ENCODE data around the gene TDRD12. TPM values are rescaled to one million over a fixed set of nuclear protein-coding genes. Genes with fewer than 3 reads are reported as not detected.
A peak's percentile ranks its signal among the peaks of the same experiment; 100 is the strongest.

TDRD12 gene
- total RNA-seq, 2 experiments from 2014 or later = 0.14 to 0.22 TPM

GRCh38 chr19:32720216-32720935 is 809 bp downstream of the TDRD12 start:
- no peak for ATAC-seq (ENCODE audit: poor library complexity)
- TF ChIP-seq CTCF (IDR thresholded peaks at IDR 0.05) = no peak
- H3K27me3 Mint-ChIP-seq = no peaks in the 10 kb centered on the region

GRCh38 chr19:32720936-32721250 is 1.3 kb downstream of the TDRD12 start:
- Histone ChIP-seq H3K27ac (ENCODE audit: low read depth in 1 of 2, low read length in 2 of 2) (no peak overlapping the region), H3K36me3 (ENCODE audit: insufficient read depth, low read length) (no peaks in the 10 kb centered on the region), H3K4me3 (ENCODE audit: low read length) (no peak overlapping the region), H3K27me3 (ENCODE audit: control insufficient read depth in 1 of 2, insufficient read depth in 2 of 2, low read length in 2 of 2) (no peaks in the 10 kb centered on the region), H3K9me3 (ENCODE audit: control insufficient read depth in 1 of 2, insufficient read depth in 1 of 2, low read length in 2 of 2) (peaks cover 0 to 10% of the 10 kb centered on the region in 2 experiments), H3K4me1 (ENCODE audit: insufficient read depth, low read length) (no peaks in the 10 kb centered on the region)
- Mint-ChIP-seq H3K27ac (no peak overlapping the region), H3K9me3 (no peaks in the 10 kb centered on the region), H3K36me3 (ENCODE audit: low read depth) (no peaks in the 10 kb centered on the region), H3K27me3 (no peaks in the 10 kb centered on the region), H3K4me1 (ENCODE audit: low read depth) (no peaks in the 10 kb centered on the region), H3K4me3 (no peak overlapping the region)
- intact Hi-C loops (cut with DNase I, micrococcal nuclease) = no loop called here
- CTCF ChIA-PET = no interaction called here
- no peak for TF ChIP-seq CTCF (IDR thresholded peaks at IDR 0.05)
- no peak for ATAC-seq (ENCODE audit: poor library complexity)
- DNase-seq = peak in 1 of 14 experiments; percentile 15
- POLR2A ChIA-PET = no interaction called here

More at GRCh38 chr19:32720216-32720935, 809 bp downstream of the TDRD12 start:
- Histone ChIP-seq H3K9me3 (ENCODE audit: control insufficient read depth in 1 of 2, insufficient read depth in 1 of 2, low read length in 2 of 2) (peaks cover 0 to 10% of the 10 kb centered on the region in 2 experiments), H3K27ac (ENCODE audit: low read depth in 1 of 2, low read length in 2 of 2) (no peak overlapping the region), H3K36me3 (ENCODE audit: insufficient read depth, low read length) (no peaks in the 10 kb centered on the region), H3K4me1 (ENCODE audit: insufficient read depth, low read length) (no peaks in the 10 kb centered on the region), H3K4me3 (ENCODE audit: low read length) (no peak overlapping the region), H3K27me3 (ENCODE audit: control insufficient read depth in 1 of 2, insufficient read depth in 2 of 2, low read length in 2 of 2) (no peaks in the 10 kb centered on the region)
- DNase-seq = peak in 2 of 14 experiments; percentile 1 to 12
- Mint-ChIP-seq H3K36me3 (ENCODE audit: low read depth) (peaks cover under 1% of the 10 kb centered on the region), H3K4me1 (ENCODE audit: low read depth) (no peaks in the 10 kb centered on the region), H3K27ac (no peak overlapping the region), H3K4me3 (no peak overlapping the region), H3K9me3 (no peaks in the 10 kb centered on the region)
- intact Hi-C loops (cut with DNase I, micrococcal nuclease) = no loop called here
- CTCF ChIA-PET = no interaction called here
- POLR2A ChIA-PET = no interaction called here

GRCh38 chr19:32735936-32736335 is 16.4 kb downstream of the TDRD12 start:
- H3K36me3 ChIP-seq (ENCODE audit: insufficient read depth, low read length) = no peaks in the 10 kb centered on the region
- H3K4me1 ChIP-seq (ENCODE audit: insufficient read depth, low read length) = no peaks in the 10 kb centered on the region
- TF ChIP-seq CTCF (IDR thresholded peaks at IDR 0.05) = no peak
- no peaks in the 10 kb centered on the region for H3K9me3 Mint-ChIP-seq
- H3K27ac ChIP-seq (ENCODE audit: low read depth in 1 of 2, low read length in 2 of 2) = no peak overlapping the region
- ATAC-seq (ENCODE audit: poor library complexity) (no peak), DNase-seq (no peak)
- H3K4me1 Mint-ChIP-seq (ENCODE audit: low read depth) = no peaks in the 10 kb centered on the region
- no peaks in the 10 kb centered on the region for H3K36me3 Mint-ChIP-seq (ENCODE audit: low read depth)
- no peak overlapping the region for H3K27ac Mint-ChIP-seq
- POLR2A ChIA-PET = no interaction called here
- CTCF ChIA-PET = no interaction called here
- intact Hi-C loops (cut with DNase I, micrococcal nuclease) = no loop called here
- no peaks in the 10 kb centered on the region for H3K9me3 ChIP-seq (ENCODE audit: control insufficient read depth in 1 of 2, insufficient read depth in 1 of 2, low read length in 2 of 2)
- no peak overlapping the region for H3K4me3 ChIP-seq (ENCODE audit: low read length)
- H3K27me3 Mint-ChIP-seq = peaks cover 31% of the 10 kb centered on the region
- peaks cover 3 to 7% of the 10 kb centered on the region in 2 experiments for H3K27me3 ChIP-seq (ENCODE audit: control insufficient read depth in 1 of 2, insufficient read depth in 2 of 2, low read length in 2 of 2)
- H3K4me3 Mint-ChIP-seq = no peak overlapping the region
